GM18519 (cell line): Measurements from ENCODE around the gene COP1.
"Not testable (repeated sequence)": the region's sequence is repeated elsewhere in the genome, so short reads cannot be mapped to it uniquely, and the experiment has no call there.

Experiments
- ATAC-seq: cut with Tn5 transposase; IDR thresholded peaks from one replicate; pipeline ENCODE4 v1.9.1; 2021; ENCODE audit warnings: mild to moderate bottlenecking, moderate library complexity; ENCODE audit not compliant: unreplicated experiment, low FRiP score

Gene COP1

GRCh38 chr1:176051902-176052518 is 155.1 kb downstream of the COP1 start:
- ATAC-seq: no peak

GRCh38 chr1:176051402-176051801 is 155.7 kb downstream of the COP1 start:
- no peak for ATAC-seq

- ATAC-seq: no peak
These were observed 157.5 kb downstream of the COP1 start for GRCh38 chr1:176049582-176049981.

GRCh38 chr1:176046926-176047325 is 160.2 kb downstream of the COP1 start:
- no peak for ATAC-seq

GRCh38 chr1:176043537-176043936 is 163.5 kb downstream of the COP1 start:
- ATAC-seq: no peak

GRCh38 chr1:176033881-176034280 is 173.2 kb downstream of the COP1 start:
- ATAC-seq: no peak

GRCh38 chr1:176033474-176033873 is 173.6 kb downstream of the COP1 start:
- ATAC-seq: no peak

- ATAC-seq: no peak
These were observed 174.9 kb downstream of the COP1 start for GRCh38 chr1:176032040-176032645.

- ATAC-seq: no peak
These were observed 177.5 kb downstream of the COP1 start for GRCh38 chr1:176029609-176030008.

GRCh38 chr1:176029155-176029554 is 177.9 kb downstream of the COP1 start:
- no peak for ATAC-seq

- not testable (repeated sequence) for ATAC-seq
These were observed 179.2 kb downstream of the COP1 start for GRCh38 chr1:176027934-176028333.

- ATAC-seq: no peak
These were observed 184.5 kb downstream of the COP1 start for GRCh38 chr1:176022574-176022973.

GRCh38 chr1:176017722-176018121 is 189.4 kb downstream of the COP1 start:
- ATAC-seq: no peak

- no peak for ATAC-seq
These were observed 197.1 kb downstream of the COP1 start for GRCh38 chr1:176009951-176010350.

GRCh38 chr1:176007756-176008389 is 199.2 kb downstream of the COP1 start:
- not testable (repeated sequence) for ATAC-seq

GRCh38 chr1:175994660-175995059 is 212.4 kb downstream of the COP1 start:
- not testable (repeated sequence) for ATAC-seq

GRCh38 chr1:175992825-175993224 is 214.3 kb downstream of the COP1 start:
- not testable (repeated sequence) for ATAC-seq

GRCh38 chr1:175992202-175992601 is 214.9 kb downstream of the COP1 start:
- ATAC-seq: not testable (repeated sequence)

GRCh38 chr1:175984813-175985212 is 222.3 kb downstream of the COP1 start:
- no peak for ATAC-seq

GRCh38 chr1:175984057-175984812 is 222.9 kb downstream of the COP1 start:
- ATAC-seq: no peak

GRCh38 chr1:175983363-175983762 is 223.7 kb downstream of the COP1 start:
- not testable (repeated sequence) for ATAC-seq
